ENCODE results near the gene CHN1. TPM values are rescaled to one million over a fixed set of nuclear protein-coding genes. Genes with fewer than 3 reads are reported as not detected.
A peak's percentile ranks its signal among the peaks of the same experiment; 100 is the strongest.

CHN1 gene
- total RNA-seq, 4 donors from 2014 or later, result 11.8 to 56.7 (median 18.1) TPM

DNA sequence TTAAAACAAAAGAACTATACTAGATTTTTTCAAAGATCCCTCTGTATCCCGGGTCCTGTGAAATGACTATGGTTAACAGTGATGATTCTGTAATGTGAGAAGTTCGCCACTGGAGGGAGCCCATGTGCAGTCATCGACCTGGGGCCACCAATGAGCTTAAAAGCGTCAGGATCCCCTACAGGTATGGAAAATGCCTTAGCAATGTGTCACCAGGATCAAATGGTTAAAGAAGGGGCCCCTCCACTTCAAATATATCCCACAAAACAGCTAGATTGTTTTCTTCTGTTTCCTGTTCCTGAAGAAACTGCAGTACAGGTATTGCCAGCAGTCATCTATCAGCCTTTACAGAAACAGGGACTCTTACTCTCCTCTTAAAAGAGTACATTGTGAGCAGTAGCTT is 256.2 kb downstream of the CHN1 start:
- Histone ChIP-seq H3K36me3 (no peaks in the 10 kb centered on the region), H3K4me1 (no peaks in the 10 kb centered on the region), H3K4me3 (no peak overlapping the region), H3K27me3 (no peaks in the 10 kb centered on the region), H3K27ac (no peak overlapping the region), H3K9me3 (no peaks in the 10 kb centered on the region)
- intact Hi-C loops (cut with DNase I; ENCODE audit: low total_unique reads), result no loop called here
- peak; percentile 26 to 38 for DNase-seq
- TF ChIP-seq POLR2A (IDR thresholded peaks at IDR 0.05) (no peak), CTCF (IDR thresholded peaks at IDR 0.05) (peak; percentile 49 to 63 (median 58))

Small RNAs within 50 kb of the gene (small RNA-seq; reads per million reads assigned to genes)
- not detected for gene RNU6-1290P
- not detected for gene RNU6-763P

Other genes starting within 250 kb of the CHN1 start
- gene CHRNA1, start 240.9 kb downstream of the CHN1 start, total RNA-seq, result not detected
- gene ATF2, start 162.8 kb upstream of the CHN1 start, total RNA-seq, result 100 to 1,000 TPM in 1 of 4 donors, 10 to 100 TPM in 3; 52.3 to 102 (median 79.2) TPM
- gene ATP5MC3, start 176.3 kb upstream of the CHN1 start, total RNA-seq, result 10 to 100 TPM; 36.5 to 84.5 (median 61.1) TPM